ENCODE measurements around the gene TEX55. TPM values are rescaled to one million over a fixed set of nuclear protein-coding genes. Genes with fewer than 3 reads are reported as not detected.
"Not testable (repeated sequence)": the region's sequence is repeated elsewhere in the genome, so short reads cannot be mapped to it uniquely, and the experiment has no call there.

TEX55 gene
- total and polyA plus RNA-seq, 7 experiments from 2014 or later: not detected

DNA sequence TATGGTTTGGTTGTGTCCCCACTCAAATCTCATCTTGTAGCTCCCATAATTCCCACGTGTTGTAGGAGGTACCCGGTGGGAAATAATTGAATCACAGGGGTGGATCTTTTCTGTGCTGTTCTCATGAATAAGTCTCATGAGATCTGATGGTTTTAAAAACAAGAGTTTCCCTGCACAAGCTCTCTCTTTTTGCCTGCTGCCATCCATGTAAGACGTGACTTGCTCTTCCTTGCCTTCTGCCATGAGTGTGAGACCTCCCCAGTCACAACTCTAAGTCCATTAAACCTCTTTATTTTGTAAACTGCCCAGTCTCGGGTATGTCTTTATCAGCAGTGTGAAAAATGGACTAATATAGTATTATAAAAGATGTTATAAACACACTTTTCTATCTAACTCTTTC lies 6.6 kb upstream of the TEX55 start:
- POLR2A ChIA-PET: interaction anchor here (0.7 kb wide), 1 partner anchor 107 kb away, joined by 4 read pairs; no protein-coding TSS in a partner anchor
- DNase-seq; H3K4me1 ChIP-seq (ENCODE audit: control insufficient read depth in 2 of 2, insufficient read depth in 2 of 2, low read length in 2 of 2); H3K4me3 ChIP-seq (ENCODE audit: low read length); H3K36me3 Mint-ChIP-seq; intact Hi-C loops (cut with micrococcal nuclease); ATAC-seq; H3K4me3 Mint-ChIP-seq; H3K9me3 Mint-ChIP-seq; H3K4me1 Mint-ChIP-seq; H3K9me3 ChIP-seq (ENCODE audit: control insufficient read depth in 2 of 3, low read length in 3 of 3); H3K27ac ChIP-seq (ENCODE audit: low read depth, low read length); H3K27ac Mint-ChIP-seq; H3K36me3 ChIP-seq (ENCODE audit: control insufficient read depth in 2 of 3, insufficient read depth in 3 of 3, low read length in 3 of 3); H3K27me3 Mint-ChIP-seq; H3K27me3 ChIP-seq (ENCODE audit: control insufficient read depth in 2 of 2, insufficient read depth in 2 of 2, low read length in 2 of 2): not testable (repeated sequence)
- CTCF ChIA-PET: interaction anchor here (0.8 kb wide), 1 partner anchor 102 kb away, joined by 6 read pairs; no protein-coding TSS in a partner anchor

DNA sequence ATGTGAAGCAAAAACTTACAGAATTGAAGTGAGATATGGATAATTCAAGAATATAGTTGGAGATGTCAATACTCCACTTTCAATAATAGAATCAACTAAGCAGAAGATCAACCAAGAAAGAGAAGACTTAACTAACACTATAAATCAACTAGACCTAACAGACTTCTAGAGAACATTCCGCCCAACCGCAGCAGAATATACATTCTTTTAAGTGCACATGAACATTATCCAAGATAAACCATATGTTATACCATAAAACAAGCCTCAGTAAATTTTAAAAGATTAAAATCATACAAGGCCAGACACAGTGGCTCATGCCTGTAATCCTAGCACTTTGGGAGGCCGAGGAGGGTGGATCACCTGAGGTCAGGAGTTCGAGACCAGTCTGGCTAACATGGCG lies 5.5 kb upstream of the TEX55 start:
- CTCF ChIA-PET: no interaction called here
- no peak for DNase-seq
- Mint-ChIP-seq H3K9me3 (no peaks in the 10 kb centered on the region), H3K36me3 (no peaks in the 10 kb centered on the region), H3K4me3 (no peak overlapping the region), H3K27ac (no peak overlapping the region), H3K4me1 (peaks cover 0 to 5% (median 4%) of the 10 kb centered on the region in 7 donors), H3K27me3 (peaks cover 0 to 2% (median 0%) of the 10 kb centered on the region in 5 donors)
- no peaks in the 10 kb centered on the region for H3K9me3 ChIP-seq (ENCODE audit: control insufficient read depth in 2 of 3, low read length in 3 of 3)
- H3K4me1 ChIP-seq (ENCODE audit: control insufficient read depth in 2 of 2, insufficient read depth in 2 of 2, low read length in 2 of 2): no peaks in the 10 kb centered on the region
- intact Hi-C loops (cut with micrococcal nuclease): no loop called here
- no peaks in the 10 kb centered on the region for H3K27me3 ChIP-seq (ENCODE audit: control insufficient read depth in 2 of 2, insufficient read depth in 2 of 2, low read length in 2 of 2)
- no peaks in the 10 kb centered on the region for H3K36me3 ChIP-seq (ENCODE audit: control insufficient read depth in 2 of 3, insufficient read depth in 3 of 3, low read length in 3 of 3)
- H3K27ac ChIP-seq (ENCODE audit: low read depth, low read length): no peak overlapping the region
- ATAC-seq: no peak
- POLR2A ChIA-PET: no interaction called here
- no peak overlapping the region for H3K4me3 ChIP-seq (ENCODE audit: low read length)

DNA sequence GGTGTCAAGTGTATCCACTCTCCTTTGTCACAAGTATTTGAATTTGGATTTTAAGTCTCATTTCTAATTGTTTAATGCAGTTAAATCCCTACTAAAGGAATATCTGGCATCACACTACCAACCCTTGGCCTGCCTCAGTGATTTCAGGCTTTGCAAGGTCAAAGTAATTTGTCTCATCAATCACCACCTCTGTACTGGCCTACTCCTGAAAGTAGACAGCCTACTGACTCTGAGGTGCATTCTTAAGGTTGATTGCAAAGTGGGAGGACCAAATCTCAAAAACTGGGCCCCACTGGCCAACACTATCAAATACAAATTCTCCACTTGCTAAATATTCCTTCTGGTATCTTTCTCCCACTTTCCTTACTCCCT lies 851 bp upstream of the TEX55 start:
- Histone ChIP-seq H3K9me3 (ENCODE audit: control insufficient read depth in 2 of 3, low read length in 3 of 3) (no peaks in the 10 kb centered on the region), H3K27me3 (ENCODE audit: control insufficient read depth in 2 of 2, insufficient read depth in 2 of 2, low read length in 2 of 2) (no peaks in the 10 kb centered on the region), H3K4me1 (ENCODE audit: control insufficient read depth in 2 of 2, insufficient read depth in 2 of 2, low read length in 2 of 2) (no peaks in the 10 kb centered on the region), H3K4me3 (ENCODE audit: low read length) (no peak overlapping the region), H3K36me3 (ENCODE audit: control insufficient read depth in 2 of 3, insufficient read depth in 3 of 3, low read length in 3 of 3) (no peaks in the 10 kb centered on the region), H3K27ac (ENCODE audit: low read depth, low read length) (no peak overlapping the region)
- Mint-ChIP-seq H3K9me3 (no peaks in the 10 kb centered on the region), H3K27ac (peak overlapping the region in 2 of 9 donors; percentile 3 to 9), H3K4me1 (peaks cover 0 to 8% (median 5%) of the 10 kb centered on the region in 7 donors), H3K4me3 (no peak overlapping the region), H3K36me3 (no peaks in the 10 kb centered on the region), H3K27me3 (no peaks in the 10 kb centered on the region)
- intact Hi-C loops (cut with micrococcal nuclease): loop anchor here (1.0 to 2.0 kb wide), 5 partner anchors 74 to 536 kb away; no protein-coding TSS in a partner anchor
- POLR2A ChIA-PET: interaction anchor here (1.8 kb wide), 1 partner anchor 96 kb away, joined by 6 read pairs; the partner anchor contains the start of gene B4GALT4
- ATAC-seq (no peak), DNase-seq (no peak)
- CTCF ChIA-PET: interaction anchor here (0.5 to 7.0 kb wide), 8 partner anchors 95 to 262 kb away, joined by 3 to 73 read pairs (median 4); partner anchors contain the start of gene B4GALT4

DNA sequence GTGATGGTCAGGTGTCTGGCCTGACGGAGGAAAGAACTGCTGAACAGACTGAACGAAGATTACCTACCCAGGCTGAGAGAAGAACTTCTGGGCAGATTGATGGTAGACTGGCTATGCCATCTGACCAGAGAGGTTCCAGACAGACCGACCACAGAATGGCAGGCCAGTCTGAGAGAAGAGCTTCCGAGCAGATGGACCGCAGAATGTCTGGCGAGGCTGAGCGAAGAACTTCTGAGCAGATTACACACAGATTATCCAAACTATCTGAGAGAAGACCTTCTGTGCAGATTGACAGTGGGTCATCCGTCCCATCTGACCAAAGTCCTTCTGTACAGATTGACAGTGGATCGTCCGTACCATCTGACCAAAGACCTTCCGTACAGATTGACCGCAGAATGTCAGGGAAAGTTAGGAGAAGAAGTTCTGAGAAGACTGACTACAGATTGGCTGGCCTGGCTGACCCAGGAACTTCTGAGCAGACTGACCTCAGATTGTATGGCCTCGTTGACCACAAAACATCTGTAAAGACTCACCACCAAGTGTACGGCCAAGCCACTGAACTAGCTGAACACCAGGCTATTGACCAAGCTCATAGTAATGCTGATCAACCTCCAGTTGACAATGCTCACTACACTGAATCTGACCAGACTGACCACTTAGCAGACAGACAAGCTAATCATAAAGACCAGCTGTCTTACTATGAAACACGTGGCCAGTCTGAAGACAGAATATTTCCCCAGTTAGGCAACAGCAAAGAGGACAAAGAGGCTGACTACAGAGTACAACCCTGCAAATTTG lies 812 bp downstream of the TEX55 start:
- H3K36me3 ChIP-seq (ENCODE audit: control insufficient read depth in 2 of 3, insufficient read depth in 3 of 3, low read length in 3 of 3): no peaks in the 10 kb centered on the region
- DNase-seq (no peak), ATAC-seq (no peak)
- ChIA-PET POLR2A (interaction anchor here (1.0 to 1.8 kb wide), 2 partner anchors 94 to 243 kb away, joined by 3 to 6 read pairs; partner anchors contain the start of gene B4GALT4), CTCF (interaction anchor here (0.6 to 7.0 kb wide), 4 partner anchors 94 to 1565 kb away, joined by 3 to 73 read pairs (median 6); partner anchors contain the start of gene B4GALT4)
- no peaks in the 10 kb centered on the region for H3K27me3 Mint-ChIP-seq
- intact Hi-C loops (cut with micrococcal nuclease): loop anchor here in 1 of 2 donors (2.0 kb wide), 1 partner anchor 536 kb away; no protein-coding TSS in a partner anchor
- no peaks in the 10 kb centered on the region for H3K9me3 ChIP-seq (ENCODE audit: control insufficient read depth in 2 of 3, low read length in 3 of 3)
- no peaks in the 10 kb centered on the region for H3K27me3 ChIP-seq (ENCODE audit: control insufficient read depth in 2 of 2, insufficient read depth in 2 of 2, low read length in 2 of 2)
- no peak overlapping the region for H3K27ac ChIP-seq (ENCODE audit: low read depth, low read length)
- no peaks in the 10 kb centered on the region for H3K36me3 Mint-ChIP-seq
- no peak overlapping the region for H3K4me3 Mint-ChIP-seq
- no peak overlapping the region for H3K4me3 ChIP-seq (ENCODE audit: low read length)
- H3K27ac Mint-ChIP-seq: no peak overlapping the region
- peaks cover 0 to 8% (median 5%) of the 10 kb centered on the region in 7 donors for H3K4me1 Mint-ChIP-seq
- H3K9me3 Mint-ChIP-seq: no peaks in the 10 kb centered on the region
- no peaks in the 10 kb centered on the region for H3K4me1 ChIP-seq (ENCODE audit: control insufficient read depth in 2 of 2, insufficient read depth in 2 of 2, low read length in 2 of 2)

DNA sequence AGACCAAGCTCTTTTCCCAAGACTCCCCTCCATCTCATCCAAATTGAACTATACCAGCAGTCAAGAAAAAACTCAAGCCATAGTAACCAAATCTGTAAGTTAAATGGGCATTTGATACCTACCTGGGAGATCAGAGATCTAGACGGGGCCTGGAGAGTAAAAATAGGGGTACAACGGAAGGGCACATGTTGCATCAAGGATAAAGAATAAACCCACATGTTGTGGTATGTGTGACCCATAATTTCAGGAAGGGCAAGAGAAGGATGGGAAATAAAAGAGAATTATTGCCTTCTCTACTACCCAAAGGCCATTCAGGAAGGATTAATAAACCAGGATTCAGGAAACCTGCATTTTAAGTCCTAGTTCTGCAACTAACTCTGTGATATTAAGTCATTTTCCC lies 1.5 kb downstream of the TEX55 start:
- H3K4me1 Mint-ChIP-seq: peaks cover 0 to 8% (median 5%) of the 10 kb centered on the region in 7 donors
- H3K36me3 ChIP-seq (ENCODE audit: control insufficient read depth in 2 of 3, insufficient read depth in 3 of 3, low read length in 3 of 3): no peaks in the 10 kb centered on the region
- H3K9me3 ChIP-seq (ENCODE audit: control insufficient read depth in 2 of 3, low read length in 3 of 3): no peaks in the 10 kb centered on the region
- H3K27me3 Mint-ChIP-seq: no peaks in the 10 kb centered on the region
- no peak overlapping the region for H3K4me3 ChIP-seq (ENCODE audit: low read length)
- H3K27me3 ChIP-seq (ENCODE audit: control insufficient read depth in 2 of 2, insufficient read depth in 2 of 2, low read length in 2 of 2): no peaks in the 10 kb centered on the region
- H3K4me3 Mint-ChIP-seq: no peak overlapping the region
- no peaks in the 10 kb centered on the region for H3K4me1 ChIP-seq (ENCODE audit: control insufficient read depth in 2 of 2, insufficient read depth in 2 of 2, low read length in 2 of 2)
- H3K27ac Mint-ChIP-seq: no peak overlapping the region
- ATAC-seq: no peak
- CTCF ChIA-PET: interaction anchor here (7.0 kb wide), 1 partner anchor 93 kb away, joined by 73 read pairs; the partner anchor contains the start of gene B4GALT4
- H3K27ac ChIP-seq (ENCODE audit: low read depth, low read length): no peak overlapping the region
- no peaks in the 10 kb centered on the region for H3K9me3 Mint-ChIP-seq
- intact Hi-C loops (cut with micrococcal nuclease): loop anchor here in 1 of 2 donors (2.0 kb wide), 1 partner anchor 535 kb away; no protein-coding TSS in a partner anchor
- H3K36me3 Mint-ChIP-seq: no peaks in the 10 kb centered on the region
- no peak for DNase-seq
- POLR2A ChIA-PET: interaction anchor here (1.0 kb wide), 1 partner anchor 242 kb away, joined by 3 read pairs; no protein-coding TSS in a partner anchor

DNA sequence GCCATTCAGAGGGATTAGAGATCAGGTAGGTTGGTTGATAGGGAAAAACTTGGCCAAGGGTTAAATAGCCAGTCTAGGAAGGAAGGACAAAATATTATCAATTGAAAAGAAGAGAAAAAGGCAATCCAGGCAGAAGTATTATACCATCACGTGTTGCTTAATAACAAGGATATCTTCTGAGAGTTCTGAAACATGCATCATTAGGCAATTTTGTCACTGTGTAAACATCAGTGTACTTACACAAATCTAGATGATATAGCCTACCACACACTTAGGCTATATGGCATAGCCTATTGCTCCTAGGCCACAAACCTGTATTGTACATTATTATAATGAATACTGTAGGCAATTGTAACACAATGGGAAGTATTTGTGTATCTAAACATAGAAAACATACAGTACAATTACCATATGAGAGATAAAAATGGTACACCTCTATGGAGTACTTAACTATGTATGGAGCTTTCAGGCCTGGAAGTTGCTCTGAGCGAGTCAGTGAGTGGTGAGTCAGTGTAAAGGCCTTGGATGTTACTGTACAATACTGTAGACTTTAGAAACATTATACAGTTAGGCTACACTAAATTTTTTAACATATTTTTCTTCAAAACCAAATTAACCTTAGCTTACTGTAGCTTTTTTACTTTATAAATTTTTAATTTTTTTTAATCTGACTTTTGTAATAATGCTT lies 2.7 kb downstream of the TEX55 start:
- no peak for ATAC-seq
- Histone ChIP-seq H3K27ac (ENCODE audit: low read depth, low read length) (no peak overlapping the region), H3K9me3 (ENCODE audit: control insufficient read depth in 2 of 3, low read length in 3 of 3) (peaks cover 0 to 5% (median 0%) of the 10 kb centered on the region in 3 experiments), H3K4me3 (ENCODE audit: low read length) (no peak overlapping the region), H3K27me3 (ENCODE audit: control insufficient read depth in 2 of 2, insufficient read depth in 2 of 2, low read length in 2 of 2) (no peaks in the 10 kb centered on the region), H3K36me3 (ENCODE audit: control insufficient read depth in 2 of 3, insufficient read depth in 3 of 3, low read length in 3 of 3) (no peaks in the 10 kb centered on the region), H3K4me1 (ENCODE audit: control insufficient read depth in 2 of 2, insufficient read depth in 2 of 2, low read length in 2 of 2) (no peaks in the 10 kb centered on the region)
- Mint-ChIP-seq H3K27me3 (peaks cover 0 to 2% (median 0%) of the 10 kb centered on the region in 5 donors), H3K27ac (no peak overlapping the region), H3K9me3 (peaks cover 0 to 10% (median 3%) of the 10 kb centered on the region in 11 donors), H3K36me3 (peaks cover 0 to 4% (median 4%) of the 10 kb centered on the region in 5 donors), H3K4me1 (peaks cover 0 to 8% (median 5%) of the 10 kb centered on the region in 7 donors), H3K4me3 (no peak overlapping the region)
- DNase-seq: no peak
- ChIA-PET POLR2A (no interaction called here), CTCF (interaction anchor here (1.5 kb wide), 1 partner anchor 92 kb away, joined by 10 read pairs; the partner anchor contains the start of gene B4GALT4)
- intact Hi-C loops (cut with micrococcal nuclease): no loop called here
